Lung microvascular endothelial cell (primary cell): ENCODE results near the gene IL15RA. TPM values are rescaled to one million over a fixed set of nuclear protein-coding genes. Genes with fewer than 3 reads are reported as not detected.
"Not testable (repeated sequence)": the region's sequence is repeated elsewhere in the genome, so short reads cannot be mapped to it uniquely, and the experiment has no call there.

Experiments
- DNase-seq, 2 donors: peaks; one replicate each; pipeline versions ENCODE4 v3.0.0 to v3.0.0-alpha.2; 2010; ENCODE audit warnings: low read depth in 2 of 2
- total RNA-seq: library from RNA; depleted of rRNA; stranded (reverse); fragments of >200 nt; gene quantifications from 2 replicates; pipeline ENCODE4 v1.2.1, GENCODE V29; 2014

Gene IL15RA
- total RNA-seq, 1 donor from 2014 or later: 12.3 TPM

DNA sequence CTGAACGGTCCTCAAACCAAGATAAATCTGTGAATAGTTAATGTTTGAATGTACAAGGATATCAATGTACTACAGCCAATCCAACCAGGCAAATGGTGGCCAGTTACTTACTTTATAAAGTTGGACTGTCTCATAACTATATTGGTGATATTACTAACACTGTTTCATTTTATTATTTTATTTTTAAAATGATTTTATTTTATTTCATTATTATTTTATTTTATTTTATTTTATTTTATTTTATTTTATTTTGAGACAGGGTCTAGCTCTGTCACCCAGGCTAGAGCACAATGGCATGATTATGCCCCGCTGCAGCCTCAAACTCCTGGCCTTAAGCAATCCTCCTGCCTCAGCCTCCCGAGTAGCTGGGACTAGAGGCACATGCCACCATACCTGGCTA is 6.8 kb downstream of the IL15RA start:
- no peak for DNase-seq

GRCh38 chr10:5970066-5970465 is 7.3 kb downstream of the IL15RA start:
- DNase-seq: no peak

DNA sequence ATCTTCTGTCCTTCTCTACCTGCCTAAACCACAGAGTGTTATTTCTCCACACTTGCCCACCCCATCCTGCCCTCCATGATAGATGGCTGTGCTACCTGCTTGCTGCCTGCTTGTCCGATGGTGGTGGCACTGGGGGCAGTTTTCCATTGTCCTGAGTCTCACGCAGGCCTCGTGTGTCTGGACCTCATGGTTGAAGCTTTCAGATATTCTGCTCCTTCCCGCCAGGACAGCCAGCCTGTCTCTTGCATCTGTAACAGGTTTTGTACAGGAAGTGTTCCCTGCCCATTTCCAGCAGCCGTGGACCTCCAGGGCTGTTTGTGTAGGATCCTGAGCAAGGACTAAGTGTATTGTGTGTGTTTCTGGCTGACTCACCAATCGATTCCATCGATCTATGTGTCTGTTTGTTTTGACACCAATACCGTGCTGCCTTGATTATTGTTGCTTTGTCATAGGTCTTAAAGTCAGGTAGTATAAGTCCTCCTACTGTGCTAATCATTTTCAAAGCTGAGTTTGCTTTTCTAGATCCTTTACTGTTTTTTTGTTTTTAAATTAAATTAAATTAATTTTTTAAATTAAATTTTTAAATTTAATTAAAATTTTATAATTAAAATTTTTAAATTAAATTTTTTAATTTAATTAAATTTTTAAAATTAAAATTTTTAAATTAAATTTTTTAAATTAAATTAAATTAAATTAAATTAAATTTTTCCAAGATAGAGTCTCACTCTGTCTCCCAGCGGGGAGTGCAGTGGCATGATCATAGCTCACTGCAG is 8.5 kb downstream of the IL15RA start:
- no peak for DNase-seq

DNA sequence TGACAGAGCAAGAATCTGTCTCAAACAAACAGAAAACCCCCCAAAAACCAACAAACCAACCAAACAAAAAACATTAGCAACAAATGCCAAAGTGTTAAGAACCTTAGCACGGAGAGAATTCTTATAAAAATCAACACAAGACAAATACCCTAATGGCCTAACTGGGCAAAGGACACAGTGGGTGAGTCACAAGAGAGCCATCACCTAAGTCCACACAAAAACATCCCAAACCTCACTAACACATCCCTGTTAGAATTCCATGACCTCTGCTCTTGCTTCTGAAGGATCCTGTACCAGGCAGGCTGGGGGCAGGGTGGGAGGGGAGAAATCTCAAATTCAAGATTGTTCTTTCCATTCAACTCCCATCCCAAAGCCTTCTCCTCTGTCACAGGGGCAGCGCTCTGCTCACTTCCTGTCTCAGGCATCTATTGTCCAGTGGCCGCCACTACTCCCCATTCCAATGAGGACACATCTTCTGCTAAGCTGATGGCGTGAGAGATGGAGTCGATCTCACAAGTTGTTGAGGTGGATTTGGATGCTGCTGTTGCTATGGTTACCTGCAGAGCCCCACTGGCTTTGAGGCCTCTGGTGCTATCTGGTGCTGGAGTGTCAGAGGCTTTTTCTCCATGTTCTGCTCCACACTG is 9.2 kb downstream of the IL15RA start:
- DNase-seq: no peak

DNA sequence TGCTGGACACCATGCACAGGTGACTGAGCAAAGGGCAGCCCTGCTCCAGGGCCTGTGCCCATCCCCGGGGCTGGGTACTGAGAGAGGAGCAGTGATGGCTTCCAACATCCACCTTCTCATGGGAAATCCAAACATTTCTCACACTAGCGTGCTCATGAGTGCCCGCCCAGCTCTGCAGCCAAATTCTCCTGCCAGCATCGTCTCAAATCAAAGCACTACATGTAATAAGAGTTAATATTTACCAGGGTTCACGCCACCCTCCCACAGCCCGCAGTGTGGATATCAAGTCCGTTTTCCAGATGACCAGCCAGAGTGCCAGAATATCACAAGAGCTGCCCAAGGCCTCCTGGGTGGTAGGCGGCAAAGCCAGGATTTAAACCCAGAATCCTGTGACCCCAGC is 12.1 kb downstream of the IL15RA start:
- no peak for DNase-seq

GRCh38 chr10:5964736-5965135 is 12.6 kb downstream of the IL15RA start:
- DNase-seq: no peak

DNA sequence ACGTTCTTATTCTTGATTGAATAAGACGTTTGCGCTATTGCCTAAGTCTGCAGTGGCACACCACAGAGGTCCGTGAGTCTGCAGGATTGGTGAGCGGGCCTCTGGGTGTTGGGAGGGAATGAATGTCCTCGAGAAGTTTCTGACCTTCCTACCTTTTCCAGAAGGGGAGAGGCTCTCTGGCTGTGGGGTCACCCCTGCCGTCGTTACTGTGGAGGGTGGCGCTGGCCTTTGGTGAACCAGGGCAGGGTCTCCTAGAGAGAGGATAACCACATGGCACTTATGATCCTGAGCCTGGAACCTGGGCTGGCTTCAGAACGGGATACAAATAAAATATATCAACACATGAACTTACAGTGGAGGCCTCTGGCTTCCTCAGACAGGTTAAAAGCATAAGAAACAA is 13.8 kb downstream of the IL15RA start:
- DNase-seq: no peak

- no peak for DNase-seq
Measured at GRCh38 chr10:5963071-5963470, 14.3 kb downstream of the IL15RA start.

GRCh38 chr10:5962358-5962940 is 14.9 kb downstream of the IL15RA start:
- not testable (repeated sequence) for DNase-seq

- no peak for DNase-seq
Measured at GRCh38 chr10:5961405-5962100, 15.8 kb downstream of the IL15RA start.

DNA sequence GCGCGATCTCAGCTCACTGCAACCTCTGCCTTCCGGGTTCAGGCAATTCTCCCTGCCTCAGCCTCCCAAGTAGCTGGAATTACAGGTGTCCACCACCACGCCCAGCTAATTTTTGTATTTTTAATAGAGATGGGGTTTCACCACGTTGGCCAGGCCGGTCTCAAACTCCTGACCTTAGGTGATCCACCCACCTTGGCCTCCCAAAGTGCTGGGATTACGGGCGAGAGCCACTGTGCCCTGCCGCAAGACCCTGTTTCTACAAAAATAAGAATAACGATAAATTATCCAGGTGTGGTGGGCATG is 16.4 kb downstream of the IL15RA start:
- not testable (repeated sequence) for DNase-seq

DNA sequence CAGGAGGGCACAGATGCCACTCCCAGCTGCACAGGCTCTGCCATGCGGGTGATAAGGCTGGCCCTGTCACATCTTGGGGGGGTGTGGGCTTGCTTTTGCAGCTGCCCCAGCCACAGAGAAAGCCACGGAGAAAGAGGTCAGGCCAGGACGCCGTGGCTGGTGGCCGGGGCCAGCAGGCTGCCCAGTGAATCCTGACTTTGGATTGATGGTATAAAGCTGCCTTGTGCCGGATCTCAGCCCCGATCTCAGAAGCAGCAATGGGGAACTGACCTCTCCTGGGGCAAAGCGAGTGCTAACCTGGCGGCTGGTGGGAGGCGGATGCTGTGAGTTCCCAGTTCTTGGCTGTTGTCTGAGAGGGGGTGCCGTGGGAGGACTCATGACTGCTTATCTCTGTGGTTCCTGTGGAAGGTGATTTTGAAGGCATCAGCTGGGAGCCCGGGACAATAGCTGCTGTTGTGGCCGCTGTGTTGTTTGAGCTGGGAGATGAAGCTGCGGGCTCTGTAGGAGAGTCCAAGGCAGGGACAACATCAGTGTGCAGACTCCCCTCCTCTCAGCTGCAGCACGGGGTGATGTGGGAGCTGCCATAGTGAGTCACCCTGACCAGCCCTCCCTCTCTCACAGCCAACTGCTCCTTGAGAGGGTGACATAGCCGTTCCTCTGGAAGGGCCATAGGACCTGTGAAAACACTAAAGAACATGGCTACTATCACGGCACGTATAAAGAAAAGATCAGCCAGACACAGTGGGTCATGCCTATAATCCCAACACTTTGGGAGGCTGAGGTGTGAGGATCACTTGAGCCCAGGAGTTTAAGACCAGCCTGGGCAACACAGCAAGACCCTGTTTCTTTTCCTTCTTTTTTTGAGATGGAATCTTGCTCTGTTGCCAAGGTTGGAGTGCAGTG is 17.0 kb downstream of the IL15RA start:
- DNase-seq: no peak

DNA sequence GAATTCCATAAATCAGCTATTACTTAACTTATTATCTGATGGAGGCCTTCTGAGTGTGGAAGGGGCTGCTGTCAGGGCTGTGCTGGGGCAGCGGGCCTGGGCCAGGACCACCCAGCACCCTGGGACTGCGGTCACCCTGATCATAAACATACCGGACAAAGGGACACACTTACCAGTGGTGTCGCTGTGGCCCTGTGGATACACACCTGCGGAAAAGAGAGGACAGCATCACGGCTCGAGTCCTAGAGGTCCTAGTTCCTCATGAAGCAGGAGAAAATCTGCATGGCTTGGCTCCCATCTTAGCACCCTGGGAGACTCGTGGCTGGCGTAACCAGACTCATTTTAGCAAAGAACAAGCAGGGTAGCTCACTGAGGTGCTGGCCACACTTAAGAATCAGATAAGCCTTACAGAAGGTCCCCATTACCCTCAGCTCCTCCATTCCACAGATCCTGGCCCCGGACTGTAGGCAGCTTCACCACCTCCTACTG is 17.7 kb downstream of the IL15RA start:
- DNase-seq: no peak

DNA sequence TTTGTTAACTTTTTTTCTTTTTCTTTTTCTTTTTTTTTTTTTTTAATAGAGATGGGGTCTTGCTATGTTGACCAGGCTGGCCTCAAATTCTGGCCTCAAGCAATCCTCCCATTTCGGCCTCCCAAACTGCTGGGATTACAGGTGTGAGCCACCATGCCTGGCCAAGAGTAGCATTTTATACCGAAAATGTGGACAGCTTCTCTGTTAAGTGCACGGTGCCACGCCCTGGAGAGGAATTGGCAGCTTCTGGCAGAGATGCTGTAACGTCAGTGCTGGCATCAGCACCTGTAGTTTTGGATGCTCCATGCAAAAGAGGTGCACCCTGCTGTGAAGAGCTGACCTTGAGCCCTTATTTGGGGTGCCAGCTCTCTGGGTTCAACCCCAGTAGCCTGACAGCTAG is 18.2 kb downstream of the IL15RA start:
- no peak for DNase-seq

- DNase-seq: peak in 1 of 2 donors; percentile 28
Measured at GRCh38 chr10:5958675-5959074, 18.7 kb downstream of the IL15RA start.

- DNase-seq: peak; percentile 51 to 69
Measured at GRCh38 chr10:5958077-5958476, 19.3 kb downstream of the IL15RA start.

DNA sequence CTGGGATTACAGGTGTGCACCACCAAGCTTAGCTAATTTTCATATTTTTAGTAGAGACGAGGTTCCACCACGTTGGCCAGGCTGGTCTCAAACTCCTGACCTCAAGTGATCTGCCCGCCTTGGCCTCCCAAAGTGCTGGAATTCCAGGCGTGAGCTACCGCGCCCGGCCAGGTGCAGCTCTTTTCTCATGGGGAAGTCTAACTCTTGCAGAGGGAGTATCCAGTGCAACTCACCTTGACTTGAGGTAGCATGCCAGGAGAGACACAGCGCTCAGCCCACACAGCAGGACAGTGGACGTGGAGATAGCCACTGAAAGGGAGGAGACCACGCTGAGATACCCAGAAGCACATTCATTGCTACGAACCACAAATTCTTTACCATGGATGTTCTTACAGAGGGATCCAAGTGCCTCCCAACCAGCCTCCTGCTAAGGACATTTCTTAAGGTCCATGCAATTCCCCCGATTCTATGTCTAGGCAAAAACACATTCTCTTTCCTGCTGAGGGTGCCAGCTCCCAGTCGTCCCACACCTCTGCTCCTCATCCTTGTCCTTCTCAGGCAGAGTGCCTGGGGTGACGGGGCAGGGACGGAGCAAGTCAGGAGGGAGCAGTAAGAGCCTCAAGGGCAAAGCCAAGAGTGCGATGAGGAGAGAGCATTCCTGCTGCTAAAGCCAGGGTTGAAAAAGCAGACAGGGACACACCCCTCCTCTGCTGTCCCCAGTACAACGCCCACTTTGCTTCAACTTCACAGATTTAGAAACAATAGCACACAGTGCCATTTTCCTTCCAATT is 21.0 kb downstream of the IL15RA start:
- no peak for DNase-seq

DNA sequence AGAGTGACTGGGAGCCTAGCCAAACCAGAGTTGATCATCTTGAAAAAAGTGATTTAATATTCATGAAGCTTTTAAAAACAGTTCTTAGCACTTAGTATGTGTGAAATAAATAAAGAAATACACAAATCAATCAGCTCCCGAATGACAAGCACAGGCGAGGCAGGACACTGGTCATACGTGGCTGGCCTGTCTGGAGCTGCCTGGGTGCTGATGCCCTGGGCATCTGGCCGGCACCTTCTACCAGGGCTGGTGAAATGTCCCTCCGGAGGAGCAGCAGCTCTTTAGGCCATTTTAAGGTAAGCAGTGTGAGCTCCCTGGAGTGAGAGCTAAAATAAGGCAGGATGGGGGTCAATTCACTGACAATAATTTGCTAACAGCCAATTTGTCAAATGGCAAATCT is 23.7 kb downstream of the IL15RA start:
- DNase-seq: no peak

DNA sequence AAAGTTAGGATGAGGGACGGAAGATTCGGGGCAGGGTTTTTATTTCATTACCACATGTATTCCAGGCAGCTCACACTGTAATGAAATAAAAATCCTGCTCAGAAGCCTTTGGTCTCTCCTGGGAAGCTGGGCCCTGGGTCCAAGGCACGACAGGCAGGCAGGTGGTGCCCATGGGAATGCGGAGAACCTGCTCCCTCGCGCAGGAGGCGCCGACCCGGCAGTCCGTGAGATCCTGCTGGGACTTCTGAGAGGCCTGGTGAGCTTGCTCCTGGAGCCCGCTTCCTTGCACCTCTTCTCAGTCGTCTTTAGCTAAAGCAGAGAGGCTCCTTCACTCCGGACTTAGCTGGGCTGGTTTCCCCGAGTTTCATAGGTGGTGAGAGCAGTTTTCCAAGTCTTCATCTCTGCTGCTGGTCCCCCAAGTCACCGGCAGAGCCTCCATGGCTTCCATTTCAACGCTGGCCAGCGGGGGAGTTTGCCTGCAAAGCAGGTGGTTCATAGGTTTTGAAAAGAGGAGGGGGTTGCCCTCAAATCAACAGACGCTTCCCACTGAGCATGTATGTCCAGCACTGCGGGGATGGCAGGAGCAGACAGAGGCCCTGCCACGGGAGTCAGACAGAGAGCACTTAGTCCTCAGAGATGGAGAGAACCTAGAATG is 24.5 kb downstream of the IL15RA start:
- no peak for DNase-seq
